ENCODE data around the gene GFI1. TPM values are rescaled to one million over a fixed set of nuclear protein-coding genes. Genes with fewer than 3 reads are reported as not detected.

The GFI1 gene
- total RNA-seq, 1 experiment from 2014 or later, result not detected

DNA sequence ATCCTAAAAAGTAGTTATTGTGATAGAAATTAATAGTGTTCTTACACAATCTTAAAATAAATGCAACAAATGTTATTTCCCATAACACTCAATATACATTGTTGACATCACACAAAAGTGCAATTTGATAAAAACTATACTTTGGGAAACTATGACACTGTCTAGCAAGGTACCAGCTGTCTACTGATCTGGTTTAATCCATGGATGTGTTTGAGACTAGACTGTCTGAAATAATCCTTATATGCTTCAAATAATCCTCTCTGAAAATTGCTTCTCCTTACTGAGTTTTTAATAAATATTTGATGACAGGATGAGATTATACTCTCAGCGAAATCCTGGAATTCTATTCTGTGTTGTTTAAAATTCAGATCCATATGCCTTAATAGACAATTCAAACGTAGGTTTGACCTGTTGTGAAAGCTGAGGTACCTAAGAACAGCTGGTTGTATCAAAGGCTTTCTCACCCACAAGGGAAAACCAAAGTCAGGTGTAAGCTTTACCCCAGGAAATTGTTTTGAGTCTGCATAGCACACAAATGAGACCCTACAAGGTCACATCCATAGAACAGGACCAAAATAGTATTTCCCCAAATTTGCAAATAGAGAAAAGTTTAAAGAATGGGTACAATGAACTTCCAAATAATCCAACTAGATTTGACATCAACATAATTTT lies 8.8 kb upstream of the GFI1 start:
- Histone ChIP-seq H3K36me3 (no peaks in the 10 kb centered on the region), H3K27me3 (no peaks in the 10 kb centered on the region), H3K9me3 (no peaks in the 10 kb centered on the region), H3K4me3 (no peak overlapping the region)
- DNase-seq, result no peak

DNA sequence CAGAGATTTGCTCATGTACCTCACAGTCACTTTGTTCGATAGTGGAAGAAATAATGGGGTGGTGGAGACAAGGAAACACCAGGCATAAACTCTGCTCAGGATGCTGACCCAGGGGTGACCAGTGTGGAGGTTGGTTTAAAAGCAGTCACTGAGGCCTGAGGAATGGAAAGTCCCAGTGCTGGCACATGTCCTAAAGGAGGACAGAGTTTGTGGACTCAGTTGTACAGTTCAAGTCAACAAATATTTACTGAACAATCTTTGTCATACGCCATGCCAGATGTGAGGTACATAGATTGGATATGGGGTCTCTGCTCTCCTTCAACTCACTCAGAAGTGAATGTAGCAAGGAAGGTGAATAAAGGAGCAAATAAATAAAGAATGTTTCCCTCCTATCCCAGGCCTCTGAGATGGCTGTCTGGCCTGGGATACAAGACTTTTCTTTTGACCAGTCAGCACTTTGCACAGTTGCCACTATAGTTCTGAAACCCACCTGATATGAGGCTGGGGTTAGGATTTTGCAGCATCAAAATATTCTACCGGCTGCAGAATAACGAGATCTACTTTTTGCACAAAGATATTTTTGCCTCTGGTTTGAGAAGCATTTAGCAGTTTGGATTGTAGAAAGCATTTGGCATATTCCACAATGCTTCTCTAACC lies 7.9 kb upstream of the GFI1 start:
- no peak overlapping the region for H3K4me3 ChIP-seq
- no peaks in the 10 kb centered on the region for H3K9me3 ChIP-seq
- no peak for DNase-seq
- H3K27me3 ChIP-seq, result no peaks in the 10 kb centered on the region
- no peaks in the 10 kb centered on the region for H3K36me3 ChIP-seq

- Histone ChIP-seq H3K4me3 (no peak overlapping the region), H3K9me3 (no peaks in the 10 kb centered on the region), H3K27me3 (peaks cover 2% of the 10 kb centered on the region; the same call in 1 of the 2 replicates), H3K36me3 (no peaks in the 10 kb centered on the region)
- DNase-seq, result no peak
These were observed 6.4 kb upstream of the GFI1 start for GRCh38 chr1:92493139-92493538.

DNA sequence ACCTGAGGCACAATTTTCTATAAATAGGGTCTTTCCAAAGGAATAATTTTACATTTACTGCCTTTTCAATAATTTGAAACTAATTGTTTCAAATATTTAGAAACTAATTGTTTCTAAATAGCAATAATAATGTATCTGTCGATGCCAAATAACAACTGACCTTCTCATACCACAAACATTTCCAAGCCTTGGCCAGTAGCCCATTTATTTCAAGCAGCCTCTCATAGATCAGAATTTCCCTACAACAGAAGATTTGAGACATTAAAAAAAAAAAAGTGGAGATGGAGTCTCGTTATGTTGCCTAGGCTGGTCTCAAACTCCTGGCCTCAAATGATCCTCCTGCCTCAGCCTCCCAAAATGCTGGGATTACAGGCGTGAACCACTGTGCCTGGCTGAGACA lies 2.1 kb upstream of the GFI1 start:
- H3K27me3 ChIP-seq, result peaks cover 37% of the 10 kb centered on the region
- no peaks in the 10 kb centered on the region for H3K9me3 ChIP-seq
- no peaks in the 10 kb centered on the region for H3K36me3 ChIP-seq
- no peak overlapping the region for H3K4me3 ChIP-seq
- no peak for DNase-seq

DNA sequence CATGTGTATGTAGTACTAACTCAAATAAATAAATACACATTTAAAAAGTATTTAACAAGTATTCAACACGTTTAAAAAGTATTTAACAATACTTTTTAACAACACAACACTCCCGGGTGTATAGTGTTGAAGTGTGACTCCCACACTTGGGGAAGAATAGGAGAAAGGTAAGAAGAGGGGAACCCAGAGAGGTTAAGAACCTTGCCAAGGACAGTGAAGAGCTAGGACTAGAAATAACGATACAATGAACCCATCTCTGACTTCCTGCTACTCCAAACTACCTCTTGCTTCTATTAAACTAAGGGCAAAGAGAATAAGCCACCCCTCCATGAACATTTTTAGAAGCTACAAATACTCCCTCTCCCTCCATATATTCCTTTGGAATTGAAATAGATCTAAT lies 1.7 kb upstream of the GFI1 start:
- H3K9me3 ChIP-seq, result no peaks in the 10 kb centered on the region
- no peaks in the 10 kb centered on the region for H3K36me3 ChIP-seq
- peaks cover 41% of the 10 kb centered on the region for H3K27me3 ChIP-seq
- no peak for DNase-seq
- no peak overlapping the region for H3K4me3 ChIP-seq

GRCh38 chr1:92487078-92487605 lies 417 bp upstream of the GFI1 start:
- no peak for DNase-seq
- peaks cover 54% of the 10 kb centered on the region for H3K27me3 ChIP-seq
- no peaks in the 10 kb centered on the region for H3K9me3 ChIP-seq
- no peak overlapping the region for H3K4me3 ChIP-seq
- no peaks in the 10 kb centered on the region for H3K36me3 ChIP-seq

GRCh38 chr1:92485381-92486250 lies 1.1 kb downstream of the GFI1 start:
- Histone ChIP-seq H3K9me3 (no peaks in the 10 kb centered on the region), H3K4me3 (peak overlapping the region; percentile 39), H3K27me3 (peaks cover 57% of the 10 kb centered on the region), H3K36me3 (no peaks in the 10 kb centered on the region)
- peak; percentile 49 for DNase-seq

DNA sequence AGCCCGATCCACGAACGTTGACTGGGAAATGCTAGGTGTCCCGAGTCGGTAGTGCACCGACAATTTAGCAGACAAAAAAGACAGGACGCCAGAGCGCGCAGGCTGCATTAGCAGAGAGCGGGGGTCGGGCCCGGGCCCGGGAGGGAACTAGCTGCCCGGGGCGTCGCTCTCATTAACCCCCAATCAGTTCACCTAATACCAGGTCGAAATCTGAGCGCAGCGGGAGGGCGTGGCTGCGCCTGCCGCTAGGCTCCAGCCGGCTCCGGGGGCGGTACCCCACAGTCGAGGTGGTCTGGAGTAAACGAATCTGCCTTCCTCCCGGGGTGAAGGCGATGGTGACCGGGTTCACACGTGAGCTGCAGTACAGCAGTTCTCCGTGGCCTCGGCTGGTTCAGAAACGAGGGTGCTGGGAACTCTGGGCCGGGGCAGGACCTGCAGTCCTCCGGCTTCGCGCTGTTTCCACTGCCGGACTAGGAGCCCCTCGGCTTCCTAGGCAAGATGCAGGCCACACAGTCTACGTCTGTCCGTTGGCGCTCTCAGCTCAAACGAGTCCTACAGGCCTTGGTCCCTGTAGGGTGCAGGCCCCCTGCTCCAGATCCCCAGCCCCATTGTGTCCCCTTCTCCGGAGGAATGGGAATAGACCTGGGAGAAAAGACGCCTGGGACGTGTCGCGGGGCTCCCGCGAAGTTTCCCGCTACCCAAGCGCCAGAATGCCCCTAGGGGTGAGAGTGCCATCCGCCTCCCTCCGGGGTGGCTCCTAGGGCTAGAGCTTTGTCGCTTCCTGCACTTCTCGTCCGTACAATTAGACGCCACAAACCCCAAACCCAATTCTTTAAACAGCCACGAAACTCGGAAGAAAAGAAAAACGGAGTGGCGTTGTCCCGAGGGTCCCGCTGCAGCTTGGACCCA lies 2.0 kb downstream of the GFI1 start:
- Histone ChIP-seq H3K4me3 (peak overlapping the region; percentile 39), H3K27me3 (peaks cover 57% of the 10 kb centered on the region), H3K36me3 (no peaks in the 10 kb centered on the region), H3K9me3 (no peaks in the 10 kb centered on the region)
- no peak for DNase-seq

DNA sequence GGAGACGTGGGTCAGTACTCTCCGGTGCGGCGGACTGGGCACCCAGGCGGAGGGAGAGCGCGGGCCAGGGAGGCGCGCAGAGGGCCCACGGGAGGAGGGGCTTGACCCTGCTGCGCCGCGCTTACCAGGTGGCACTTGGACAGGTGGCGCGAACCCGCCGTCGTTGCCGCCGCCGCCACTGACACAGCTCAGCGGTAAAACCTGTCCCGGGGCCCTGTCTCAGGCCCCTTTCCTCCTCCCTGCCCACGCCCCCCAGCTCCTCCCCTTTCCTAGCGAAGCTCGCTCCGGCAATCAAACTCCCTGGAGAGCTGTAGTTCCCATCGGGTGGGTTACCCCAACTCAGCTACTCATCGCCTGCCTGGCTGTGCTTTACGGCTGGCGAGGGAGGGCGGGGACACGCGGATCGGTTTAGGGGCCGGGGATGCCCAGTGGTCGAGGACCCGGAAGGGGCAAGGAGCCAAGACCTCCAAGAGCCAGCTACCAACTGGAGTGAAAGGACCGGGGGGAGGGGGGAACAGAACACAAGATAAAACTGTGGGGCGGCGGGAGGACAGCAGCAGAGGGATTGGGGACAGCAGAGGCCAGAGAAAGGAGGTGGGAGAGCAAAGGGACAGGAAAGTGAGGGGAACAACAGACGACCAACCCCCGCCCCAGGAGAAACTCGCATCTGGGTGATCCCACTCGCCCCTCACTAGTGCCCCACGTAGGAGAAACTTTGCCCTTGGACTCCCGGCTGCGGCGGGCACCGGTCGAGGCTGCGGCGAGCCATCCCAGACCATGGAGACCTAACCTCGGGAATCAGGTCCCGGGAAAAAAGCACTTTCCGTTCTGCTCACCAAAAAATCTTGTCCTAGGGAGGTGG lies 2.9 kb downstream of the GFI1 start:
- Histone ChIP-seq H3K9me3 (no peaks in the 10 kb centered on the region), H3K27me3 (peaks cover 57% of the 10 kb centered on the region), H3K4me3 (no peak overlapping the region), H3K36me3 (no peaks in the 10 kb centered on the region)
- DNase-seq, result no peak

GRCh38 chr1:92482665-92483609 lies 3.8 kb downstream of the GFI1 start:
- DNase-seq, result no peak
- Histone ChIP-seq H3K27me3 (peaks cover 53% of the 10 kb centered on the region), H3K36me3 (no peaks in the 10 kb centered on the region), H3K4me3 (peak overlapping the region; percentile 18), H3K9me3 (no peaks in the 10 kb centered on the region)

- H3K27me3 ChIP-seq, result peaks cover 45% of the 10 kb centered on the region
- peak overlapping the region; percentile 18 for H3K4me3 ChIP-seq
- no peaks in the 10 kb centered on the region for H3K36me3 ChIP-seq
- no peak for DNase-seq
- no peaks in the 10 kb centered on the region for H3K9me3 ChIP-seq
These were observed 4.6 kb downstream of the GFI1 start for GRCh38 chr1:92481971-92482664.

GRCh38 chr1:92481599-92481925 lies 5.2 kb downstream of the GFI1 start:
- H3K36me3 ChIP-seq, result no peaks in the 10 kb centered on the region
- H3K9me3 ChIP-seq, result no peaks in the 10 kb centered on the region
- no peak overlapping the region for H3K4me3 ChIP-seq
- H3K27me3 ChIP-seq, result peaks cover 43% of the 10 kb centered on the region
- DNase-seq, result no peak

- no peak for DNase-seq
These were observed 5.7 kb downstream of the GFI1 start for GRCh38 chr1:92480813-92481598.

More at GRCh38 chr1:92480813-92481598, 5.7 kb downstream of the GFI1 start:
- no peak overlapping the region for H3K4me3 ChIP-seq
- H3K36me3 ChIP-seq, result no peaks in the 10 kb centered on the region
- H3K9me3 ChIP-seq, result no peaks in the 10 kb centered on the region
- H3K27me3 ChIP-seq, result peaks cover 41% of the 10 kb centered on the region
